Loucy (cell line): ENCODE measurements around the gene TARBP1.

Experiments used
- CTCF ChIP-seq: fragments of 200-600 bp; sonication (generic); conservative IDR thresholded peaks from 2 replicates; pipeline ENCODE4 v1.5.1; 2014; ENCODE audit warnings: mild to moderate bottlenecking, antibody characterized with exemption, low read length
- EZH2phosphoT487 ChIP-seq: fragments of 200-600 bp; IDR thresholded peaks from 2 replicates; pipeline ENCODE4 v1.6.1; 2018; ENCODE audit warnings: antibody characterized with exemption, mild to moderate bottlenecking, moderate library complexity, borderline replicate concordance

- no peak for TF ChIP-seq CTCF
- no peak for TF ChIP-seq EZH2phosphoT487
Measured at GRCh38 chr1:234526922-234527321, 47.9 kb upstream of the TARBP1 start.
